CD4-positive, alpha-beta memory T cell (primary cell): Measurements from ENCODE around the gene ITPR2. TPM values are rescaled to one million over a fixed set of nuclear protein-coding genes. Genes with fewer than 3 reads are reported as not detected.
"Not testable (repeated sequence)": the region's sequence is repeated elsewhere in the genome, so short reads cannot be mapped to it uniquely, and the experiment has no call there.

Experiments
- CTCF ChIA-PET: fragments of 350-600 bp; sonication (Branson Sonifier 250); formaldehyde crosslinking; loops from one replicate; lab custom pipeline; 2021; ENCODE audit warnings: inconsistent platforms; ENCODE audit not compliant: partially characterized antibody; lab: Charles Lee
- POLR2A ChIA-PET: fragments of 350-600 bp; sonication (Branson Sonifier 250); formaldehyde crosslinking; loops from one replicate; lab custom pipeline; 2021; ENCODE audit not compliant: partially characterized antibody; lab: Charles Lee
- DNase-seq, 5 donors: peaks; one replicate each; pipeline versions ENCODE4 v3.0.0 to v3.0.0-alpha.2; 2020 to 2022; ENCODE audit warnings: mixed read lengths in 1 of 5
- H3K27ac ChIP-seq: one replicate; pipeline ENCODE4 v1.7.0; 2013; ENCODE audit warnings: low read depth, low read length
- H3K27me3 ChIP-seq: 2 replicates; pipeline ENCODE4 v1.7.0; 2013; ENCODE audit warnings: mild to moderate bottlenecking, low read length, moderate library complexity; ENCODE audit not compliant: insufficient read depth
- H3K36me3 ChIP-seq: 2 replicates; pipeline ENCODE4 v1.7.0; 2013; ENCODE audit warnings: mild to moderate bottlenecking, low read length, moderate library complexity; ENCODE audit not compliant: insufficient read depth
- H3K4me1 ChIP-seq: 2 replicates; pipeline ENCODE4 v1.7.0; 2013; ENCODE audit warnings: mild to moderate bottlenecking, low read length, moderate library complexity; ENCODE audit not compliant: insufficient read depth
- H3K4me3 ChIP-seq, 2 donors: one replicate each; pipeline ENCODE4 v1.7.0; 2013; ENCODE audit warnings: low read length in 2 of 2, mild to moderate bottlenecking in 1 of 2
- H3K9me3 ChIP-seq, 2 donors: one replicate each; pipeline ENCODE4 v1.7.0; 2013; ENCODE audit warnings: low read length in 2 of 2, control low read depth in 1 of 2; ENCODE audit not compliant: control insufficient read depth in 1 of 2
- H3K27ac Mint-ChIP-seq, 7 donors: one replicate each; pipeline ENCODE4 v1.8.0; 2020 to 2021; ENCODE audit warnings: mixed read lengths in 7 of 7, mild to moderate bottlenecking in 6 of 7, inconsistent platforms in 3 of 7, moderate library complexity in 3 of 7
- H3K27me3 Mint-ChIP-seq, 2 donors: one replicate each; pipeline ENCODE4 v1.8.0; 2020 to 2021; ENCODE audit warnings: mixed read lengths in 2 of 2
- H3K36me3 Mint-ChIP-seq, 2 donors: one replicate each; pipeline ENCODE4 v1.8.0; 2020 to 2021; ENCODE audit warnings: mixed read lengths in 2 of 2, inconsistent platforms in 1 of 2, mild to moderate bottlenecking in 1 of 2
- H3K4me1 Mint-ChIP-seq, 4 donors: one replicate each; pipeline ENCODE4 v1.8.0; 2020 to 2021; ENCODE audit warnings: mixed read lengths in 4 of 4, mild to moderate bottlenecking in 1 of 4
- H3K4me3 Mint-ChIP-seq, 8 donors: one replicate each; pipeline ENCODE4 v1.8.0; 2020 to 2021; ENCODE audit warnings: mixed read lengths in 8 of 8, mild to moderate bottlenecking in 7 of 8, moderate library complexity in 6 of 8, inconsistent platforms in 3 of 8
- H3K9me3 Mint-ChIP-seq, 8 donors: one replicate each; pipeline ENCODE4 v1.8.0; 2020 to 2021; ENCODE audit warnings: mixed read lengths in 8 of 8, mild to moderate bottlenecking in 5 of 8, inconsistent platforms in 3 of 8, moderate library complexity in 1 of 8
- intact Hi-C: fragments of 100-400 bp; cut with micrococcal nuclease; formaldehyde crosslinking; loops from one replicate; pipeline ENCODE4 v1.15.1; 2023
- polyA plus RNA-seq, 2 donors: library from polyadenylated mRNA; unstranded; fragments of 300-500 nt; fragmentation: Illumina TruSeq; gene quantifications; one replicate each; pipeline ENCODE4 v1.2.3, GENCODE V29; 2021
- total RNA-seq, 2 experiments: library from RNA; stranded (reverse); gene quantifications; one replicate each; pipeline ENCODE4 v1.2.3, GENCODE V29; 2021

Gene ITPR2
- total and polyA plus RNA-seq, 4 experiments from 2014 or later, result 4.7 to 55.6 (median 34.1) TPM

DNA sequence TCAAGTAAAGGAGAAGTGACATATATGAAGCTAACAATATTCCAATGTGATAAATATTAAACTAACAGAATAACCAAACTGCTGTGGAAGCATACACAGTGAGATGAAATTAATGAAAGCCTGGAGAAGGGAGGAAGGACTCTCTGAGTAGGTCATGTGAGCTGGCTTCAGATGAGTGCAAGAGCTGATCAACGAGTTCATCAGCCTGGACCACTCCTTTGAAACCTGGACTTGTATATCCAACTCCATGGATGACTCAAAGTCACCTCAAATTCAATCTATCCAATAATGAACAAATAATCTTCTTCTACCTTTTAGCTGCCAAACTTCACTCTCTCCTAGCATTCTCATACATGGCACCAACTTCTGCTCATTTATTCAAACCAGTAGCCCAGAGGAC, 391.6 kb downstream of the ITPR2 start:
- intact Hi-C loops, result no loop called here
- Mint-ChIP-seq H3K27ac (no peak overlapping the region), H3K4me1 (no peaks in the 10 kb centered on the region), H3K9me3 (no peaks in the 10 kb centered on the region), H3K4me3 (no peak overlapping the region), H3K36me3 (peaks cover 56 to 60% of the 10 kb centered on the region in 2 donors), H3K27me3 (no peaks in the 10 kb centered on the region)
- ChIA-PET POLR2A (no interaction called here), CTCF (no interaction called here)
- H3K27ac ChIP-seq, result no peak overlapping the region
- H3K4me3 ChIP-seq, result no peak overlapping the region
- H3K27me3 ChIP-seq, result no peaks in the 10 kb centered on the region
- no peak for DNase-seq
- no peaks in the 10 kb centered on the region for H3K36me3 ChIP-seq
- no peaks in the 10 kb centered on the region for H3K9me3 ChIP-seq
- H3K4me1 ChIP-seq, result no peaks in the 10 kb centered on the region

DNA sequence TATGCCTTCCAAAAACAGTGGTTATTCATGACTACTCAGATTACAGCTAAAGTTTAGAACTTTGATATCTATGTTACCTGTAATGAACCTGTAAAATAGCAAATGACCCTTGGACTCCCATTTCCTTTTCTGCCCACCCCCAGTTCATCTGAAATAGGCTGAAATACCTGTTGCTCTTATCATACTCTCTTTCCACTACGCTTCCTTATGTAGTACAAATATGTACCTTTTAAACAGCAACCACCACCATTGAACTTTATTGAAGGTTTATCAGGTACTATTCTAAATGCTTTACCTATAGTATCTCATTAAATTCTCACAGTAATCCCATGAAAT, 398.0 kb downstream of the ITPR2 start:
- POLR2A ChIA-PET, result no interaction called here
- Mint-ChIP-seq H3K9me3 (peaks cover 0 to 1% (median 0%) of the 10 kb centered on the region in 8 donors), H3K27ac (no peak overlapping the region), H3K4me1 (no peaks in the 10 kb centered on the region), H3K27me3 (no peaks in the 10 kb centered on the region), H3K36me3 (peaks cover 38 to 43% of the 10 kb centered on the region in 2 donors), H3K4me3 (no peak overlapping the region)
- H3K27ac ChIP-seq, result no peak overlapping the region
- no peaks in the 10 kb centered on the region for H3K9me3 ChIP-seq
- H3K4me3 ChIP-seq, result no peak overlapping the region
- DNase-seq, result no peak
- intact Hi-C loops, result no loop called here
- peaks cover 4% of the 10 kb centered on the region for H3K36me3 ChIP-seq
- H3K27me3 ChIP-seq, result no peaks in the 10 kb centered on the region
- no peaks in the 10 kb centered on the region for H3K4me1 ChIP-seq
- CTCF ChIA-PET, result no interaction called here

DNA sequence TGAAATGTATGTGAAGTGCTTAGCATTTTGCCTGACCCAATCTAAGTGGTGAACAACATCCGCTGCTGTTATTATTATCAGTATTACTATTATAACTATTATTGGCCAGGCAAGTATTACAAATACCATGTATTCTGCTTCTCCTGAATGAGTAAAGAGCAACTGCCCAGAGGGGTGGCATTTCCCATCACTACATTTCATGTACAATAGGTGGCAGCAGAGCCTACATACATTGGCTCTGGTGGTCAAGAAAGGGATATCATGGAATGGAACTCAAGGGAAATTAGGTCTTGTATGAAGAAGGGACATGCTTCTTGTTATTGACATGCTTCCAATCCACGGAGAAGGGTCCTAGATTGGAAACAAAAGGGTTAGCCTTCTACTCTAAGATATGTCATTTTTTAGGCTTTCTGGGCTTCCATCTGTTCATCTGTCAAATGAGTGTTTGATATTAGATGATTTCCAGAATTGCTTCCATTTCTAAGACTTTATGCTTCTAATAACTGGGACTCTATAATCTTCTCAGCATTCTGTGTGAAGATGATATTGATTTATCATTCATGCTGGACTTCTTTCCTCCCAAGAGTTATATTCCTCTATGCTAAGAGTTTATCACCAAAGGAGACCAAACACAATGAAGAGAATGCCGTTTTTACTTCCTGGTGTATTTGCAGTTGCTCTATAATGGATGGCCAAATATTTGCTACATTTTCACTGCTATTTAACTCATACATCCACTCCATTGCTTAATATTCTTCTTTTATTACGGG, 398.5 kb downstream of the ITPR2 start:
- H3K4me3 ChIP-seq, result no peak overlapping the region
- no peak overlapping the region for H3K27ac Mint-ChIP-seq
- H3K27ac ChIP-seq, result no peak overlapping the region
- H3K9me3 ChIP-seq, result no peaks in the 10 kb centered on the region
- peaks cover 39 to 46% of the 10 kb centered on the region in 2 donors for H3K36me3 Mint-ChIP-seq
- no peaks in the 10 kb centered on the region for H3K4me1 ChIP-seq
- no peaks in the 10 kb centered on the region for H3K27me3 ChIP-seq
- no peaks in the 10 kb centered on the region for H3K27me3 Mint-ChIP-seq
- no peak overlapping the region for H3K4me3 Mint-ChIP-seq
- H3K4me1 Mint-ChIP-seq, result no peaks in the 10 kb centered on the region
- peaks cover 4% of the 10 kb centered on the region for H3K36me3 ChIP-seq
- no peak for DNase-seq
- intact Hi-C loops, result no loop called here
- H3K9me3 Mint-ChIP-seq, result peaks cover 0 to 1% (median 0%) of the 10 kb centered on the region in 8 donors
- ChIA-PET CTCF (no interaction called here), POLR2A (no interaction called here)

DNA sequence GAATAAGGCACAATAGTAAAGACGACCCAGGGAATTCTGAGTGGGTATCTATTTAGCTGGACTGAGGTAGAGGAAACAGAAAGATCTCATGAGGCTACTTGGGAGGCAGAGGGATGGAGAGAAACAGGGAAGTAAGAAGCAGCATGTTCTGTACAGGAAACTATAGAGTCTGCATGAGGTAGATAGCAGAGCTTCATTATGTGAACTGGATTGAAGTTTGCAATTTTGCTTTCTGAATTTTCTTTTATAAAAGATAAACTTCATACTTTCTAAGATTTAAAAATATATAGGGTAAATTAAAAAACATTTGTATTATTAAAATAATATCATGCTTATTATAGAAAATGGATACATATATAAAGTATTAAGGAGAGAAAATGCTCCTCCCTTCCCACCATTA, 399.3 kb downstream of the ITPR2 start:
- H3K4me1 Mint-ChIP-seq, H3K27me3 ChIP-seq, H3K4me3 Mint-ChIP-seq, intact Hi-C loops, DNase-seq, H3K27me3 Mint-ChIP-seq, H3K4me1 ChIP-seq, H3K36me3 ChIP-seq, H3K9me3 Mint-ChIP-seq, H3K4me3 ChIP-seq, POLR2A ChIA-PET, H3K9me3 ChIP-seq, CTCF ChIA-PET, H3K27ac ChIP-seq, H3K27ac Mint-ChIP-seq: not testable (repeated sequence)
- peaks cover 39 to 46% of the 10 kb centered on the region in 2 donors for H3K36me3 Mint-ChIP-seq

DNA sequence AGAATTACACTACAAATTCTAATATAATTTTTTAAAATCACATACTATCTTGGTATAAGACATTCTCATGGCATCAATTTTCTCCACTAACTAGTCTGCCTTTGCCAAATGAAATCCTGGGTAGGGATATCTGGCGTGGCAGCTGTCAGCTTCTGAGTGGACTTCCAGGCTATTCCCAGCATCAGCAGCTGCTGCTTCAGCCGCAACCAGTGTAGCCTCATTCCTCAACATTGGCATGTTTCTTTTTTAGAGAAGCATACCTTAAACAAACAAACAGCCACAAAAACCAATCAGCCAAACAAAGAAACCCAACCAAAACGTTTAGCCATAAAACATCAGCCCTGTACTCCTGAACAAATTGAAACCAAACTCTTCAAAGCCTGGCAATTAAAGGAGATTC, 401.8 kb downstream of the ITPR2 start:
- H3K4me3 ChIP-seq, result no peak overlapping the region
- H3K4me1 ChIP-seq, result no peaks in the 10 kb centered on the region
- peaks cover 0 to 1% (median 0%) of the 10 kb centered on the region in 8 donors for H3K9me3 Mint-ChIP-seq
- no peaks in the 10 kb centered on the region for H3K9me3 ChIP-seq
- H3K27me3 ChIP-seq, result no peaks in the 10 kb centered on the region
- no peaks in the 10 kb centered on the region for H3K4me1 Mint-ChIP-seq
- no peak overlapping the region for H3K4me3 Mint-ChIP-seq
- CTCF ChIA-PET, result no interaction called here
- no peak for DNase-seq
- no peak overlapping the region for H3K27ac Mint-ChIP-seq
- POLR2A ChIA-PET, result no interaction called here
- intact Hi-C loops, result no loop called here
- no peak overlapping the region for H3K27ac ChIP-seq
- no peaks in the 10 kb centered on the region for H3K27me3 Mint-ChIP-seq
- H3K36me3 Mint-ChIP-seq, result peaks cover 36 to 54% of the 10 kb centered on the region in 2 donors
- H3K36me3 ChIP-seq, result peaks cover 4% of the 10 kb centered on the region

DNA sequence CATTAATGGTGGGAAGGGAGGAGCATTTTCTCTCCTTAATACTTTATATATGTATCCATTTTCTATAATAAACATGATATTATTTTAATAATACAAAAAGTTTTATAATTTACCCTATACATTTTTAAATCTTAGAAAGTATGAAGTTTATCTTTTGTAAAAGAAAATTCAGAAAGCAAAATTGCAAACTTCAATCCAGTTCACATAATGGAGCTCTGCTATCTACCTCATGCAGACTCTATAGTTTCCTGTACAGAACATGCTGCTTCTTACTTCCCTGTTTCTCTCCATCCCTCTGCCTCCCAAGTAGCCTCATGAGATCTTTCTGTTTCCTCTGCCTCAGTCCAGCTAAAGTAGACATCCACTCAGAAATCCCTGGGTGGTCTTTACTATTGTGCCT, 402.4 kb downstream of the ITPR2 start:
- H3K4me3 ChIP-seq, H3K27ac Mint-ChIP-seq, H3K4me1 ChIP-seq, H3K9me3 Mint-ChIP-seq, H3K4me1 Mint-ChIP-seq, DNase-seq, H3K9me3 ChIP-seq, H3K4me3 Mint-ChIP-seq, H3K27me3 ChIP-seq, H3K36me3 ChIP-seq, intact Hi-C loops, POLR2A ChIA-PET, H3K27ac ChIP-seq, H3K27me3 Mint-ChIP-seq: not testable (repeated sequence)
- peaks cover 40 to 57% of the 10 kb centered on the region in 2 donors for H3K36me3 Mint-ChIP-seq
- CTCF ChIA-PET, result interaction anchor here (0.8 kb wide), 1 partner anchor 15 kb away, joined by 3 read pairs; no protein-coding TSS in a partner anchor

DNA sequence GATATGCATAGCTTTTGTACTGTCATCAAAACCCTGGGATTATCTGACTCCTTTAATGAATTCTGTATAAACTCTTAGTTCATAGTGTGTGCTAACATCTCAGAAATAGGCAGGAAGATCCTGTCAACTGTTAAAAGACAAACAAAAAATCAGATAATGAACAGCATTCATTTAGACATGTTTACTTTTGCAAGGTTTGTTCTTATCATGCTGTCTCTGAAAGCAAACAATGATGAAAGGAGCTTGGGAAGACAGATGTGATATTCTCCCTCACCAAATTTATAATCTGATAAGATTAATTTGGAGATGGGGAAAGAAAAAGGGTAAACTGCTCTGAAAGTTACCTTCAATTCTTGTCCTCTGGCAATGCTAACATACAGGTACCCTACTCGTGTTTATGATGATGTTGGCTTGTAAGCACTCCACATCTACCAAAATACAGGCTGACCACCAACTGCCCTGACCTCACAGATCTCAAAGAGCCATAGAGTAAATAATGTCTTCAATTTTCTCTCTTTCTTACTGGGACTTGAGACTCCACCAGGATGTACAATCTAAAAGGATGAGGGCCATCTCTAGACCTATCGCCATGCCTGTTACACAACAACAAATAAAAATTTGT, 403.8 kb downstream of the ITPR2 start:
- Mint-ChIP-seq H3K4me3 (no peak overlapping the region), H3K36me3 (peaks cover 32 to 52% of the 10 kb centered on the region in 2 donors), H3K9me3 (no peaks in the 10 kb centered on the region), H3K4me1 (no peaks in the 10 kb centered on the region), H3K27me3 (no peaks in the 10 kb centered on the region), H3K27ac (no peak overlapping the region)
- no peak for DNase-seq
- Histone ChIP-seq H3K9me3 (no peaks in the 10 kb centered on the region), H3K27me3 (no peaks in the 10 kb centered on the region), H3K4me3 (no peak overlapping the region), H3K4me1 (no peaks in the 10 kb centered on the region), H3K27ac (no peak overlapping the region), H3K36me3 (no peaks in the 10 kb centered on the region)
- POLR2A ChIA-PET, result no interaction called here
- CTCF ChIA-PET, result no interaction called here
- intact Hi-C loops, result no loop called here
